MG63 (cell line): ENCODE data around the gene TEKTIP1. TPM values are rescaled to one million over a fixed set of nuclear protein-coding genes. Genes with fewer than 3 reads are reported as not detected.
"Not testable (repeated sequence)": the region's sequence is repeated elsewhere in the genome, so short reads cannot be mapped to it uniquely, and the experiment has no call there.

Experiments
- DNase-seq: peaks from one replicate; pipeline ENCODE4 v3.0.0-alpha.2; 2020
- H3K27me3 ChIP-seq: fragments of 250-450 bp; sonication (Bioruptor Pico); 2 replicates; pipeline ENCODE4 v1.5.1; 2020; ENCODE audit warnings: mild to moderate bottlenecking, moderate library complexity
- H3K36me3 ChIP-seq: fragments of 250-450 bp; sonication (Bioruptor Pico); 2 replicates; pipeline ENCODE4 v1.5.1; 2020; ENCODE audit warnings: mild to moderate bottlenecking, moderate library complexity
- H3K4me3 ChIP-seq: fragments of 250-450 bp; sonication (Bioruptor Pico); 2 replicates; pipeline ENCODE4 v1.5.1; 2020; ENCODE audit warnings: mild to moderate bottlenecking, moderate library complexity
- H3K9me3 ChIP-seq: fragments of 250-450 bp; sonication (Bioruptor Pico); 2 replicates; pipeline ENCODE4 v1.5.1; 2020; ENCODE audit warnings: mild to moderate bottlenecking, moderate library complexity
- total RNA-seq: library from RNA; depleted of rRNA; stranded (reverse); fragments of >200 nt; shearing (Covaris generic); gene quantifications from 2 replicates; pipeline ENCODE4 v1.2.3, GENCODE V29; 2014; ENCODE audit warnings: low replicate concordance; rRNA removed

The TEKTIP1 gene
- total RNA-seq, 1 experiment from 2014 or later: not detected

- no peaks in the 10 kb centered on the region for H3K36me3 ChIP-seq
- no peaks in the 10 kb centered on the region for H3K9me3 ChIP-seq
- H3K27me3 ChIP-seq: no peaks in the 10 kb centered on the region
- DNase-seq: no peak
- no peak overlapping the region for H3K4me3 ChIP-seq
These were observed 41.4 kb downstream of the TEKTIP1 start for GRCh38 chr19:3580156-3580934.

DNA sequence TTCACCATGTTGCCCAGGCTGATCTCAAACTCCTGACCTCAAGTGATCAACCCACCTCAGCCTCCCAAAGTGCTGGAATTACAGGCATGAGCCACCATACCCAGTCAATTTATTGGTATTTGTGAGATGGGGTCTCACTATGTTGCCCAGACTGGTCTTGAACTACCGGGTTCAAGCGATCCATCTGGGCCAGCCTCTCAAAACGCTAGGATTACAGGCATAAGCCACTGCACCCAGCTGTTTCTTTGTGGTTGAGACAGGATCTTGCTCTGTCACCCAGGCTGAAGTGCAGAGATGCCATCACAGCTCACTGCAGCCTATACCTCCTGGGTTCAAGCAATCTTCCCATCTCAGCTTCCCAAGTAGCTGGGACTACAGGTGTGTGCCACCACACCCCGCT lies 42.8 kb downstream of the TEKTIP1 start:
- not testable (repeated sequence) for DNase-seq, H3K36me3 ChIP-seq, H3K27me3 ChIP-seq, H3K9me3 ChIP-seq, H3K4me3 ChIP-seq

DNA sequence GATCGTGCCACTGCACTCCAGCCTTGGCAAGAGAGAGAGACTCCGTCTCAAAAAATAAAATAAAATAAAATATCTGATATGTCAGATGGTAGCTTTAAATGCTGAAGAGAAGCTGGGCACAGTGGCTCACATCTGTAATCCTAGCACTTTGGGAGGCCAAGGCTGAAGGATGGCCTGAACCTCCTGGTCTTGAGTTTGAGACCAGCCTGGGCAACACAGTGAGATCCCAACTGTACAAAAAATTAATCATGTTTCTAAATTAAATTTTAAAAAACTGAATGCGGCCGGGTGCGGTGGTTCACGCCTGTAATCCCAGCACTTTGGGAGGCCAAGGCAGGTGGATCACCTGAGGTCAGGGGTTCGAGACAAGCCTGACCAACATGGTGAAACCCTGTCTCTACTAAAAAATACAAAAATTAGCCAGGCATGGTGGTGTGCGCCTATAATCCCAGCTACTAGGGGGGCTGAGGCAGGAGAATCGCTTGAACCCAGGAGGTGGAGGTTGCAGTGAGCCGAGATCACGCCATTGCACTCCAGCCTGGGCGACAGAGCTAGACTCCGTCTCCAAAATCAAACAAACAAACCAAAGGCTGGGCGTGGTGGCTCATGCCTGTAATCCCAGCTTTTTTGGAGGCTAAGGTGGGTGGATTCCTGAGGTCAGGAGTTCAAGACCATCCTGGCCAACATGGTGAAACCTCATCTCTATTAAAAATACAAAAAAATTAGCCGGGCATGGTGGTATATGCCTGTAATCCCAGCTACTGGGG lies 45.2 kb downstream of the TEKTIP1 start:
- H3K9me3 ChIP-seq, DNase-seq, H3K4me3 ChIP-seq, H3K36me3 ChIP-seq, H3K27me3 ChIP-seq: not testable (repeated sequence)

DNA sequence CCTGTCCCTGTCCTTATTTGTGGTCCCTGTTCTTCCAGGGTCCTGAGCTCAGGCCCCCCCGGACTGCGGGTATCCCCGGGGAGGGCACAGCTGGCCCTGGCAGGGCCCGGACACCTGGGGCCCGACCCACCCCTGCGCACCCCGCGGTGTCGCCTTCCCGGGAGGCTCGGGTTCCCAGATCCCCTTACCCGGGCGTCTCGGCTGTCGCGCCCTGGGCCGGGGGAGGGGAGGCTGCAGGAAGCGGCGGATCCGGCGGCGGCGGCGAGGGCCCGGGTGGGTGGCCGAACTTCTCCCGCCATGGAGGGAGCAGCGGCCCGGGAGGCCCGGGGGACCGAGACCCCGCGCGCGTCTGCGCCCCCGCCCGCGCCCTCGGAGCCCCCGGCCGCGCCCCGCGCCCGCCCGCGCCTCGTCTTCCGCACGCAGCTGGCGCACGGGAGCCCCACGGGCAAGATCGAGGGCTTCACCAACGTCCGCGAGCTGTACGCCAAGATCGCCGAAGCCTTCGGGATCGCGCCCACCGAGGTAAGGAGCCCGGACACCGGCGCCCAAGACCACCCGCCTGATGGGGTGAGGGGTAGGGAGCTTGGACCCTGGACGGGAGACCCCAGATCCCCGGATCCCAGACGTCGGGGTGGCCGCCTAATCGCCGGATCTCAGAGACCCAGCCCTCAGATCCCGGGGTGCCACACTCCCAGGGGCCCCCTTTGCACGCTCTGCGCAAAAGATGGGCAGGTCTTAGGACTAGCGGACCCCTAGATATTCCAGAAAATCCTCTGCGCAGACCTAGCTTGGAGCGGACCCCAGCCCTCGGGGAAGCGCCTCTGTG lies 46.5 kb downstream of the TEKTIP1 start, which contains the start of gene GIPC3:
GIPC3 (plus strand) TSS at position 178 of the 826 bp plus-strand sequence; CDS start at position 298, 120 bp downstream.
- Histone ChIP-seq H3K9me3 (no peaks in the 10 kb centered on the region), H3K36me3 (no peaks in the 10 kb centered on the region), H3K4me3 (no peak within 1 kb of the TSS), H3K27me3 (0 out of 2 replicates have a peak, but pooled peaks cover 4% of the 10 kb centered on the region)
- DNase-seq: no peak

DNA sequence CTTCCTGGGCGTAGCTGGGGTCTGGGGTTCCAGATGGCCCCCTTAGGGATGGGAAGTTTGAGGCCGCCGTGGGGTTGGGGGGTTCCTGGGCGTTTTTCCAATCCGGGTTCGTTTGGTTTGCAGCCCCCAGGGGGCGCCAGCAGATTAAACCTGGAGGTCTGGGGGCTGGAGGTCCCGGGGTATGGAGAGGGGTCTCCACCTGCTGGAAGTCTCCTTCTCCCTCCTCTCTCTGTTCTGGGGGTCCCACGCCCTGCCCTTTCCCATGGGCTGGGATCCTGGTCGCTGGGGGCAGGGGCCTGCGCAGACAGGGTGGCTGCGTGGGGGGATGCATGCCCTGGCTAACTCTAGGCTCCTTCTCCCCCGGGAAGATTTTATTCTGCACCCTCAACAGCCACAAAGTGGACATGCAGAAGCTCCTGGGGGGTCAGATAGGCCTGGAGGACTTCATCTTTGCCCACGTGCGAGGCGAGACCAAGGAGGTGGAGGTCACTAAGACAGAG lies 47.2 kb downstream of the TEKTIP1 start:
- Histone ChIP-seq H3K9me3 (no peaks in the 10 kb centered on the region), H3K27me3 (0 out of 2 replicates have a peak, but pooled peaks cover 4% of the 10 kb centered on the region), H3K36me3 (no peaks in the 10 kb centered on the region), H3K4me3 (no peak overlapping the region)
- no peak for DNase-seq

GRCh38 chr19:3586707-3587346 lies 47.9 kb downstream of the TEKTIP1 start:
- no peaks in the 10 kb centered on the region for H3K9me3 ChIP-seq
- no peak for DNase-seq
- H3K36me3 ChIP-seq: no peaks in the 10 kb centered on the region
- no peak overlapping the region for H3K4me3 ChIP-seq
- 0 out of 2 replicates have a peak, but pooled peaks cover 4% of the 10 kb centered on the region for H3K27me3 ChIP-seq

DNA sequence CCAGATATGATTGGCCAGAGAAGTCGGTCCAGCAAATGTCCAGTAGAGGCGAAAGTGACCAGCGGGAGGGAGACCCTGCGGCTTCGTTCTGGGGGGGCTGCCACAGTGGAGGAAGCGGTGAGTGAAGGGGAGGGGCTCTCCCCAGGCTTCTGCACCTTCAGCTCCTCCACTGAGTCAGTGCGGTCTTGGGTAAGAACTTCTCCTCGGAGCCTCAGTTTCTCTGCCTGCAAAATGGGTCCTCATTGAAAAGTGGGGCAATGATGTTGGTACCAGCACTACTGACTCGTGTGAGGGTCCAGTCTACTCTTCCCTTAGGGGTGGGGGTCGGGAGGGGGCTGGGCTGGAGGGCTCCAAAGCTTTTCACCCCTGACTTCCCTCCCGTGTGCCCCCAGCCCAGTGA lies 50.5 kb downstream of the TEKTIP1 start:
- H3K27me3 ChIP-seq: 0 out of 2 replicates have a peak, but pooled peaks cover 4% of the 10 kb centered on the region
- no peak overlapping the region for H3K4me3 ChIP-seq
- H3K9me3 ChIP-seq: no peaks in the 10 kb centered on the region
- DNase-seq: no peak
- H3K36me3 ChIP-seq: no peaks in the 10 kb centered on the region

GRCh38 chr19:3589949-3590348 lies 51.0 kb downstream of the TEKTIP1 start:
- Histone ChIP-seq H3K36me3 (no peaks in the 10 kb centered on the region), H3K4me3 (no peak overlapping the region), H3K27me3 (0 out of 2 replicates have a peak, but pooled peaks cover 4% of the 10 kb centered on the region), H3K9me3 (no peaks in the 10 kb centered on the region)
- no peak for DNase-seq

- Histone ChIP-seq H3K9me3 (no peaks in the 10 kb centered on the region), H3K4me3 (no peak overlapping the region), H3K27me3 (no peaks in the 10 kb centered on the region), H3K36me3 (no peaks in the 10 kb centered on the region)
- DNase-seq: no peak
These were observed 52.2 kb downstream of the TEKTIP1 start for GRCh38 chr19:3590991-3591659.

GRCh38 chr19:3591876-3592613 lies 53.1 kb downstream of the TEKTIP1 start:
- Histone ChIP-seq H3K9me3 (no peaks in the 10 kb centered on the region), H3K4me3 (no peak overlapping the region), H3K27me3 (no peaks in the 10 kb centered on the region), H3K36me3 (no peaks in the 10 kb centered on the region)
- DNase-seq: no peak

DNA sequence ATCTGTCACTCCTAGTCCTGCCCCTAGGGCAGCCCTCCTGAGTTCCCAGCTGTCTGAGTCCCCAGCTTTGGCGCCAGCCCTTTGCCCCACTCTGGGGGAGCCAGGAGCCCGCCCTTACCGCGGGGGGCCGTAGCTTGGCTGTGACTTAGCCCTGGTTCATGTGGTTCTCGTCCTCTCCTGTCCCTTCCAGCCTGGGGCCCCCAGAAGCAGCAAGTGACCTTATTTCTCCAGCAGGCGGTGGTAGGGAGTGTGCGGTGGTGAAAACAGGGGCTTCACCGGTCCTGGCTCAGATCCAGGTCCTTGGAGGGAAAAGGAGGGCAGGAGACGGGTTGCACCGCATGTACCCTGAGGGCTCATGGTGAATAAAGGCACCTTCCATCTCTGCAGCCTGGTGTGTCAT lies 54.2 kb downstream of the TEKTIP1 start:
- Histone ChIP-seq H3K9me3 (no peaks in the 10 kb centered on the region), H3K27me3 (no peaks in the 10 kb centered on the region), H3K4me3 (no peak overlapping the region), H3K36me3 (no peaks in the 10 kb centered on the region)
- DNase-seq: no peak

Other genes starting within 250 kb of the TEKTIP1 start
- 1.7 and 14.1 TPM in 2 replicates for gene NFIC, start 172.6 kb upstream of the TEKTIP1 start, total RNA-seq
- not detected in 2 replicates for gene SMIM24, start 58.6 kb upstream of the TEKTIP1 start, total RNA-seq
- not detected in 2 replicates for gene SMIM44, start 55.7 kb upstream of the TEKTIP1 start, total RNA-seq
- gene DOHH, start 38.5 kb upstream of the TEKTIP1 start, total RNA-seq: 20.8 and 34.5 TPM in 2 replicates
- 20.8 and 31.1 TPM in 2 replicates for gene FZR1, start 32.9 kb upstream of the TEKTIP1 start, total RNA-seq
- gene MFSD12, start 18.4 kb downstream of the TEKTIP1 start, total RNA-seq: 17.6 and 26.4 TPM in 2 replicates
- 42.5 and 43.5 TPM in 2 replicates for gene HMG20B, start 33.8 kb downstream of the TEKTIP1 start, total RNA-seq
- not detected in 2 replicates for gene GIPC3, start 46.3 kb downstream of the TEKTIP1 start, total RNA-seq
- 1.9 and 2.1 TPM in 2 replicates for gene TBXA2R, start 67.7 kb downstream of the TEKTIP1 start, total RNA-seq
- 13.1 and 25.3 TPM in 2 replicates for gene CACTIN, start 87.6 kb downstream of the TEKTIP1 start, total RNA-seq
- 2.8 and 5.6 TPM in 2 replicates for gene PIP5K1C, start 161.3 kb downstream of the TEKTIP1 start, total RNA-seq
- gene TJP3, start 169.2 kb downstream of the TEKTIP1 start, total RNA-seq: not detected in 2 replicates
- gene APBA3, start 222.5 kb downstream of the TEKTIP1 start, total RNA-seq: 1.4 and 10.1 TPM in 2 replicates
- 47.0 and 55.4 TPM in 2 replicates for gene MRPL54, start 223.5 kb downstream of the TEKTIP1 start, total RNA-seq
- not detected in 2 replicates for gene RAX2, start 233.1 kb downstream of the TEKTIP1 start, total RNA-seq
- gene MATK, start 247.2 kb downstream of the TEKTIP1 start, total RNA-seq: 0.69 and 3.9 TPM in 2 replicates